Measurements from ENCODE around the gene UBE2H.
"Not testable (repeated sequence)": the region's sequence is repeated elsewhere in the genome, so short reads cannot be mapped to it uniquely, and the experiment has no call there.

Gene UBE2H

DNA sequence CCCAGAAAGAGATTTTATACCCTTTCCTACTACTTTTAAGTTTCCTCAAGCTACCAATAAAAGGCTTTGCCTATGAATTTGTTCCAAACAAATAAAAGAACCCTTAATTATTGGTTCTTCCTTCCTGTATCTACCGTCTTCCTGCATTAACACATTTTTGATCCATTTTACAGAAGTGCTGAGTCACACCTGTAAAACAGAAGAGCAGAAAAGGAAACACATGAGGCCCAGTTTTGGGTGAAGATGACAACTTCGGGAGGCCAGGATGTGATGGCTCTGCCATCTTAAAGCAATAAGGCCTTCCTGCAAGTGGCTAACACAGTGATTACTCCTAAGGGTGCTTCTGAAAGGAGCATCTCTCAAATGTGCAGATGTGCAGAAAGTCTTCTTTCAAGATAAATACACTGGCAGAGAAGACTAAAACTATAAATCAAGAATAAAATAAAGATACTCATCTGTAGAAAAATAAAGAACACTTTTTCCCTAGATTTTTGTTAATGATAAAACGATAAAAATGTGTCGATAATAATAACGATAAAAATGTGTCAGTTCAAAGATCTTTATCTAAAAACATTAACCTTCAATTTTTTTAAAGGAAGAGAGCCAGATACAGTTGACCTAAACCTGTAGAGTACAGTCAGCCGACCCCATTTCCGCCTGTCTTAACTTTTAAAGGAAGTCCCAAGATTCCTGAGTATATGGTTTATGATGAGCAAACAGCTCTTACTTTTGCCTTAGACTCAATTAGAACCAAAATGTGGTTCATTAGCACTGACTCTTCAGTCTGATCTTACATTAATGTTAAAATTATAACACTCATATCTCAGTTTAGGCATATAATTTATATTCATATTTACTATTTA is 108.6 kb downstream of the UBE2H start:
- no peak for DNase-seq (ENCODE audit: low read depth in 2 of 2)

GRCh38 chr7:129843365-129843898 is 109.3 kb downstream of the UBE2H start:
- no peak for DNase-seq (ENCODE audit: low read depth in 2 of 2)

GRCh38 chr7:129841465-129841864 is 111.3 kb downstream of the UBE2H start:
- DNase-seq (ENCODE audit: low read depth in 2 of 2) = no peak

DNA sequence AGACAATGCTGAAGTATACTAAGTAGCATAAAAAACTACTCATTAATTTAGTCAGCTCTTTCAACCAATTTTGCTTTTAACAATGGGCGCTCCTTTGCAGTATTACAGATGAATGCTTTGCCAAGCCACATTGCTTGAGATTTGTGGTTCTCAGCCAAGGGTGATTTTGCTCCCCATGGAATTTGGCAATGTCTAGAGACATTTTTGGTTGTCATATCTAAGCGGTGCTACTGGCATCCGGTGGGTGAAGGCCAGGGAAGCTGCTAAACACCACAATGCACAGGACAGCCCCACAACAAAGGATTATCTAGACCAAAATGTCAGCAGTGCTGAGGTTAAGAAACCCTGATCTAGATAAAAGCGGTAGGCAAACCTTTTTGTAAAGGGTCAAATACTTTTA is 112.0 kb downstream of the UBE2H start:
- no peak for DNase-seq (ENCODE audit: low read depth in 2 of 2)

DNA sequence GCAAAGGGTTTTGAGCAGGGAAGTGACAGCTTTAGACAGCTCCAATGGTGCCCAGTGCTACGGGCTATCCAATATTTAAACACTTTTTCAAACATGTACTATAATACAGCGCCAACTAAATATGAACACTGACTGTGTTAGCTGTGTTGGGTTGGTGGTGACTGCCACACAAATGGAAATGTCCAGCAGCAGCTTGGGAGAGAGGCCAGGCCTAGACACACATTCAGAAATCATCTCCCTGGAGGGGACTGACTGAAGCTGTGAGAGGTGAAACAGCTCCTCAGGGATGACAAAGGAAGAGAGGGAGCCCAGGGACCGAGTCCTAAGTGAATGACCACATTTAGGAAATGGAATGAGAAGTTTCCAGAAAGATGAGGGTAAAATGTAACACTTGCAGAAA is 115.8 kb downstream of the UBE2H start:
- DNase-seq (ENCODE audit: low read depth in 2 of 2) = no peak

- DNase-seq (ENCODE audit: low read depth in 2 of 2) = no peak
These were observed 117.2 kb downstream of the UBE2H start for GRCh38 chr7:129835569-129835968.

GRCh38 chr7:129833353-129833752 is 119.4 kb downstream of the UBE2H start:
- not testable (repeated sequence) for DNase-seq (ENCODE audit: low read depth in 2 of 2)

DNA sequence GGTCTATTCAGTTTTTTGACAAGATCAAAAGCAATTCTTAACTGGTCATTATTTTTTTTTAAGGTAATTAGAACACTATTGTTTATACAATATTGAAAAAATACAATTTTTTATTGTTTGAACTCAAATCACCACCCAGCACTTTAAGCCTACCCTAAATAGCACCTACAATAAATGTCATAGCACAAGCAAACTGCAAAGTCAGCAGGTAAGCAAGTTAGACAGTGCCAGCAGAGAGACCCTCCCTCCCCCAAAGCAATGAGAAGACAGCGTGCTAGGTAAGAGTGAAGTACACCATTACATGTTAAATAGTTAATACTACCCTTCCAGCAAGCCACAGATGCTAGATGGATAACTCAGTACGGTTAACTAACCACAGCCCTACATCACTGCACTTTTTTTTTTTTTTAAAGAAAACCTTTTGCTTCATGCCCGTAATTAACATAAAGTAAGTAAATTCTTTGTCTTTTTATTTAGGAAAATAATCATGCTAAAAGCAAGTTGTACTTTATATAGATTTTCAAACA is 120.0 kb downstream of the UBE2H start:
- DNase-seq (ENCODE audit: low read depth in 2 of 2) = no peak

DNA sequence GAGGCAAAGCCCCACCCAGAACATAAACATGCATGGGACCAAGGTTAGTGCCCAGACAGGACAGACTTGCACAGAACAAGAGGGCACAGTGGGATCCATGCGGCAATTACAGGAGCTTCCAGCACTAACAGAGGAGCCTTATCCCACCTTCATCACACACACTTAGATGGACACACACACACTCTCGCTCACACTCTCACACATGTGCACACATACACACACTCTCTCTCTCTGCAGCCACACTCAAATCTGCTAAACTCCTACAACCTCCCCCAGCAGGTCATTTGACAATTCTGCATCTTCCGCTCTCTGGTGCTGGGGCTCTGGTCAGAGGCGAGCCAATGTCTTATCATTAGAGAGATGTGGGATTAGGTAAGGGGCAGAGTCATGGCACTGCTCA is 120.5 kb downstream of the UBE2H start:
- DNase-seq (ENCODE audit: low read depth in 2 of 2) = no peak

DNA sequence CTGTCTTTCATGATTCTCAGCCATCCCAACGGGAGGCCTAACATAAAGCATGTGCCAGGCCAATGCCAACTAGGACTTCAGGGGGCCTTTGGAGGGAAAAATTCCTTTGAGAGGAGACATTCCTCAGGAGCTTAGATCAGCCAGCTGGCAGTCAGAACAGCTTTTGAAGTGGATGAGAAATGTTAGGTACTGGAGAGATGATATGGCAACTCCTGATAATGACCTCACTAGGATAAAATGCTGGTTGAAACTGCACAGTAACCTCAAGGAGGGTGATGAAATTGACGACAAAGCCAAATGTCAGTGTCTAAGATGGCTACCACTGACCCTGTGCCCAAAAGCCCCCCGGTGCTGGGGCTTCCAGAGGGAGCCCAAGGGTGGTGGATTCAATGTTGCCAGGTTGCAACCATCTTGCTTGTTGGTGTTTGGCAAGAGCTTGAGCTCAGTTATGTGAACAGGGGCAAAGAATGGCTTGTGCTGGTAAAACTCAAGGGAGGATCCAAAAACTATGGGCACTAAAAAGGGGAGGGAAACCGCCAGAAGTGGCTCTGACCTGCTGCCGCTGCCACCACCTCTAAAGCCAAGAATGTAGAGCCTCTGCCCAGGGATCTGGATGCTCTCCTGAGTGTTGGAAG is 121.2 kb downstream of the UBE2H start:
- no peak for DNase-seq (ENCODE audit: low read depth in 2 of 2)

- no peak for DNase-seq (ENCODE audit: low read depth in 2 of 2)
These were observed 121.8 kb downstream of the UBE2H start for GRCh38 chr7:129830949-129831348.

- DNase-seq (ENCODE audit: low read depth in 2 of 2) = peak; percentile 38 to 40
These were observed 122.8 kb downstream of the UBE2H start for GRCh38 chr7:129829737-129830631.

- DNase-seq (ENCODE audit: low read depth in 2 of 2) = peak in 1 of 2 donors; percentile 16
These were observed 123.6 kb downstream of the UBE2H start for GRCh38 chr7:129828989-129829736.

DNA sequence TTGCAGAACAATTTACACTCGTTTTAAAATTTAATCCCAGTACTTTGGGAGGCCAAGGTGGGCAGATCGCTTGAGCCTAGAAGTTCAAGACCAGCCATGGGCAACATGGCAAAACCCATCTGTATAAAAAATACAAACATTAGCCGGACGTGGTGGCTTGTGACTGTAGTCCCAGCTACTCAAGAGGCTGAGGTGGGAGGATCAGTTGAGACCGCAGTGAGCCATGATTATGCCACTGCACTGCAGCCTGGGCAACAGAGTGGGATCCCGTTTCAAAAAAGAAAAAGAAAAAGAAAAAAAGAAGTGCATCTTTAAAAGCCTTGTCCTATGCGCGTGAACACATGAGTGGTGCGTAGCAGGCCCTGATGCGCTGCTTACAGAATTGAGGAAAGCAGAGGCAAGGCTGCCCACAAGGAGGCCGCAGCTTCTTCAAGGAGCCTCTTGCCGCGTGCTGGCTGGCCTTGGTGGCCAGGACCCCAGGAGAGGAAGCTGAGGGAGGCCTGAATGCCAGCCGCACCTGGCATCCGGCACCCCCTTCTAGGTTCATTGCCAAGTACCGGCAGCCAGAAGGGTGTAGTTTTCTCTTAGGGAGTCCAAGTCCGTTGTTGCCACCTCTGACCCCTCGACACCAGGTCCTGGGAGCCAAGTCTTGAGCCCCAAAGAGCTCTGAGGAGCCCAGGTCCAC is 124.5 kb downstream of the UBE2H start:
- DNase-seq (ENCODE audit: low read depth in 2 of 2) = no peak

DNA sequence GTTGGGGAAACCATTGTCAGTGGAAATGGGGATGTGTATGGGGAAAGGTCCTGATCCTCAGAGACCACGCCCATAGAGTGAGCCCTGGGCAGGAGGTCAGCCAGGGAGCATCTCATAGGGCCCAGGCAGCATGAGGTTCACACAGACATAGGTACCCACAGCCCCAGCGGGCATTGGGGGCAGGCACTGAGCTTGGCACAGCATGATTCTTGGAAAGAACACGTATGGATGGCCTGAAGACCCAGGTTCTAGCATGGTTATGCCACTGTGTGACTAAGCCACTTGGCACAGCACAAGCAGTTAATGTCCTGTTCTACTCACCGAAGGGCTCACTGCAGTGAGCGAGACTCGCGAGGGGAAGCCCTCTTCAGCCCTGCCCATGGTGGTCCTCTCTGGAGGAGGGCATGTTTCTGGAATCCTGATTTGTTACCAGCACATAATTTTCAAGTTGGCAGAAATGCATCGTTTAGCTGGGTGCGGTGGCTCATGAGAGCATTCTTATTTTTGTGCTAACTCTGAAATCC is 125.2 kb downstream of the UBE2H start:
- no peak for DNase-seq (ENCODE audit: low read depth in 2 of 2)

GRCh38 chr7:129826895-129827294 is 125.9 kb downstream of the UBE2H start:
- not testable (repeated sequence) for DNase-seq (ENCODE audit: low read depth in 2 of 2)

DNA sequence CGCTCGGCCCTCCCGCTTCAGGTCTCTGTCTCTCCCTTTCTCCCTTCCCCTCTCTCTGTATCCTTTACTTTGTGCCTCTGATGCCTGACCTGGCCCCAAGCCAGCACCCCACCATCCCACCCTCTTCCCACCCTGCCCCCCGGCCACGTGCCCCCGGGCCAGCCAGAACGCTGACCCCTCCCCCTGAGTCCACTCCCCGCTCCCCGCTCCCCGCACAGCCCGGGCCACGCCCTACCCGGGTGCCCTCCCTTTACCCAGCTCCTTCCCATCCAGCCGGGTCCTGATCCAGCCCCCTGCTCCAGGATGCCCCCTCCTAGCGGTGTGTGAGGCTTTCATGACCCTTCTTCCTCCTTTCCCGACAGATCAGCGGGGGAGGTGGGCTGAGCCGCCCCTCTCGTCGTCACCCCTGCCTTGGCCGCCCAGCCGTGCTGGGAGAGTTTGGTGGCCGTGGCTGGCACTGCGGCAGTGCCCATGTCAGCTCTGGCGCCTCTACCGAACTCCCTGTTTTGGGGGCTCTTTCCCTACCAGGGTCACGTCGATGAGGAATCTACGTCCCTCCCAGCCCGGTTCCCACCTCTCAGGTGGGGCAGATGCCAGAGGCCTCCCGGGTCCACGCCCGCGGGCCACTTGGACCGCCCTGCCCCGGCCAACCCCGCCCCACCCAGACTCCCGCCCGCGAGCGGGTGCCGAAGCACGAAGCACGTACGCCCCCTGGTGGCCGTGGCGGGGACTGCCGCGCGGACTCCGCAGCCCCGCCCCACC is 127.4 kb downstream of the UBE2H start:
- DNase-seq (ENCODE audit: low read depth in 2 of 2) = peak; percentile 88 to 98

DNA sequence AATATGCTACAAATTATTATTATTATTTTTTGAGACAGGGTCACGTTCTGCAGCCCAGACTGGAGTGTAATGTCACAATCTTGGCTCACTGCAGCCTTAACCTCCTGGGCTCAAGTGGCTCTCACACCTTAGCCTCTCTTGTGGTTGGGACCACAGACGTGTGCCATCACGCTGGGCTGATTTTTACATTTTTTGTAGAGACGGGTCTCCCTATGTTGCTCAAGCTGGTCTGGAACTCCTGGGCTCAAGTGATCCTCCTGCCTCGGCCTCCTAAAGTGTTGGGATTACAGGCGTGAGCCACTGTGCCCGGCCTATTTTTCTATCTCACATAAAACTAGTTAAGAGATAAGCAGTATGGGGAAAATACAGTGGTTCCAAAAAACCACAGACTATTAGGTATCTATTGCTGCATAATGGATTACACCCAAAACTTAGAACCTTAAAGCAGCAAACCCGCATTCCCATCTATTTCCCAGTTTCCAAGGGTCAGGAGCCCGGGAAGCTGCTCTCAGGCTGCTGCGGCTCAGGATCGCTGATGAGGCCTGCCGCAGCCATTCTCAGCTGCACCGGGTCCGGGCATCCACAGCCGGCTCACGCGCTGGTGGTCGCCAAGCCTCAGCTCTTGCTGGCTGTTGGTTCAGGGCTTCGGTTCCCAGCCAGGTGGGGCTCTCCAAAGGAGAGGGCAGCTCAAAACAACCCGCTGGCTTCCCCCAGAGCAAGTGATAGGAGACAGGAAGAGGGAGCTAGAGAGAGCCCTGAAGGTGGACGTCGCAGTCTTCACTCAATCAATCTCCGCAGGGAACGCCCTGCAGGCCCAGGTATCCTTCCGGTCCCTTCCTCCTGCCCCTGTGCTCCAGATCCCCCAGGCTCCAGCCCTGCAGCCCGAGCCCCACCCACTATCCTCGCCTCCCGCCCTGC is 128.2 kb downstream of the UBE2H start:
- peak; percentile 17 to 29 for DNase-seq (ENCODE audit: low read depth in 2 of 2)
